OCI-LY7 (cell line): Measurements from ENCODE around the gene POT1.

Experiments
- CTCF ChIP-seq: fragments of 200-600 bp; sonication (generic); conservative IDR thresholded peaks from 2 replicates; pipeline ENCODE4 v1.5.1; 2014; ENCODE audit warnings: mild to moderate bottlenecking, antibody characterized with exemption, low read length, moderate library complexity, mixed read lengths
- EZH2phosphoT487 ChIP-seq: fragments of 200-600 bp; sonication (generic); IDR thresholded peaks from 2 replicates; pipeline ENCODE4 v1.6.1; 2018; ENCODE audit warnings: low read depth, borderline replicate concordance, mild to moderate bottlenecking, mixed run types, antibody characterized with exemption, low read length, moderate library complexity, mixed read lengths

- TF ChIP-seq CTCF (no peak), EZH2phosphoT487 (no peak)
Measured at GRCh38 chr7:124800386-124800785, 129.2 kb downstream of the POT1 start.
